A549 treated with ZK216348 at 1 μM for 4 hours (cell line): ENCODE results near the gene SLC35E3. TPM values are rescaled to one million over a fixed set of nuclear protein-coding genes. Genes with fewer than 3 reads are reported as not detected.

Experiments used
- total RNA-seq: library from RNA; stranded (reverse); fragments of 200-300 nt; extraction: Qiagen RNA extraction; gene quantifications from 5 replicates; pipeline ENCODE4 v1.2.3, GENCODE V29; 2022; ENCODE audit warnings: low read depth

Gene SLC35E3
- 12.7 to 17.5 TPM (median 13.9 TPM) in 5 replicates for total RNA-seq

DNA sequence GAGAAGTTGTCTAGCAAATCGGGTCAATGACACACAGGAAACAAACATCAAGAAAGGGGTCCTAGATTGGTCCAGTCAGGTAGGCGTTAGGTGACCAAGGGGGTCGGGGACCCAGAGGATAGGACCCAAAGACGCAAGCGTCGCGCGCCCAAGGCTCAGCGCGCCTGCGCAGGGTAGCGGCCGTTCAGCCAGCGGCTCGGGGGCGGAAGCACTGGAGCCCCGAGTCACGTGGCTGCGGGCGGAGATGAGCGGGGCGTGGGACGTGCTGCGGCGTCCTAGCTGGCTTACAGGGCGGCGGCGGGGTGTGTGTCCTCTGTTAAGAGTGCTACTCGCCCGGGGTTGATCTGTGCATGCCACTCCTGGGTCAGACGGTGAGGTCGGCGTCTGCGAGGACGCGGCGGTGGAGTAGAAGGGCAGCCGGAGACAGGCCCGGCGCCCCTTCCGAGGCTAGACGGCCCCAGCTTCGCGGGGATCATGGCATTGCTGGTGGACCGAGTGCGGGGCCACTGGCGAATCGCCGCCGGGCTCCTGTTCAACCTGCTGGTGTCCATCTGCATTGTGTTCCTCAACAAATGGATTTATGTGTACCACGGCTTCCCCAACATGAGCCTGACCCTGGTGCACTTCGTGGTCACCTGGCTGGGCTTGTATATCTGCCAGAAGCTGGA is at the start of gene SLC35E3:
TSS of gene SLC35E3 (plus strand) at position 273 of the 668 bp plus-strand sequence. CDS start at position 475, 202 bp downstream.

GRCh38 chr12:68807576-68808387 is 61.8 kb downstream of the SLC35E3 start, which contains the start of gene MDM2:
Gene MDM2 (plus strand): TSS chr12:68808177. CDS start chr12:68808478, 301 bp downstream.

Other genes starting within 250 kb of the SLC35E3 start
- 169 to 296 TPM (median 173 TPM) in 5 replicates for gene RAP1B, start 135.3 kb upstream of the SLC35E3 start, total RNA-seq
- 51.4 to 90.6 TPM (median 67.0 TPM) in 5 replicates for gene NUP107, start 59.2 kb upstream of the SLC35E3 start, total RNA-seq
- 29.0 to 64.3 TPM (median 54.2 TPM) in 5 replicates for gene MDM2, start 62.0 kb downstream of the SLC35E3 start, total RNA-seq
- 4.9 to 10.1 TPM (median 6.1 TPM) in 5 replicates for gene CPM, start 187.0 kb downstream of the SLC35E3 start, total RNA-seq